Mucosa of gallbladder (tissue), 1 donor: ENCODE results near the gene CCDC39. TPM values are rescaled to one million over a fixed set of nuclear protein-coding genes. Genes with fewer than 3 reads are reported as not detected.
"Not testable (repeated sequence)": the region's sequence is repeated elsewhere in the genome, so short reads cannot be mapped to it uniquely, and the experiment has no call there.

Experiments
- DNase-seq: peaks from one replicate; pipeline ENCODE4 v3.0.0-alpha.2; 2020; ENCODE audit warnings: low spot score
- total RNA-seq: library from RNA; stranded (reverse); gene quantifications from one replicate; pipeline ENCODE4 v1.2.1, GENCODE V29; 2021
- donor health status: DM: no; HTN: no; CAD: no.

Gene CCDC39
- total RNA-seq, 1 donor from 2014 or later, result not detected

DNA sequence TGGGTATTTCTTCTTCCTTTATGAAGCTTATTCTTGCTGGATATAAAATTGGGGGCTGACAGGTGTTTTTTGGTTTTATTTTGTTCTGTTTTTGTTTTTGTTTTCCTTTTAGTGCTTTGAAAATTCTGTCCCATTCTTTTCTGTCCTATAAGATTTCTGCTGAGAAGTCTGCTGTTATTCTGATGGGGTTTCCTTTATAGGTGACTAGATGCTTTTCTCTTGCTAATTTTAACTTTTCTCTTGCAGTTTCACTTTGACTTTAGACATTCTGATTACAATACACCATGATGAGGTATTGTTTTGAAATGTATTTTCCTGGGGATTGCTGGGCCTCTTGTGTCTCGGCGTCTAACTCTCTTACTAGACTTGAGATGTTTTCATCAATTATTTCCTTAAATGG, 54.6 kb downstream of the CCDC39 start:
- DNase-seq, result no peak

- no peak for DNase-seq
Observed at GRCh38 chr3:180619723-180620122, 59.6 kb downstream of the CCDC39 start.

GRCh38 chr3:180618563-180618962, 60.7 kb downstream of the CCDC39 start:
- not testable (repeated sequence) for DNase-seq

DNA sequence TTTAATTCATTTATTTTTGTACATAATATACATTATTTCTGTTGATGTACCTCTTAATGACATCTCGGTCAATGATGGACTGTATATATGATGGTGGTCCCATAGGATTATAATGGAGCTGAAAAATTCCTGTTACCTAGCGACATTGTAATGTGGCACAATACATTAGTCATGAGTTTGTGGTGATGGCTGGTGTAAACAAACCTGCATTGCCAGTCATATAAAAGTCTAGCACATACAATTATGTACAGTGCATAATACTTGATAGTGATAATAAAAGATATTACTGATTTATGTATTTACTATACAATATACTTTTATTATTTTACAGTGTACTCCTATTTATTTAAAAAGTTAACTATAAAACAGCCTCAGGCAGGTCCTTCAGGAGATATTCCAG, 62.2 kb downstream of the CCDC39 start:
- DNase-seq, result no peak

DNA sequence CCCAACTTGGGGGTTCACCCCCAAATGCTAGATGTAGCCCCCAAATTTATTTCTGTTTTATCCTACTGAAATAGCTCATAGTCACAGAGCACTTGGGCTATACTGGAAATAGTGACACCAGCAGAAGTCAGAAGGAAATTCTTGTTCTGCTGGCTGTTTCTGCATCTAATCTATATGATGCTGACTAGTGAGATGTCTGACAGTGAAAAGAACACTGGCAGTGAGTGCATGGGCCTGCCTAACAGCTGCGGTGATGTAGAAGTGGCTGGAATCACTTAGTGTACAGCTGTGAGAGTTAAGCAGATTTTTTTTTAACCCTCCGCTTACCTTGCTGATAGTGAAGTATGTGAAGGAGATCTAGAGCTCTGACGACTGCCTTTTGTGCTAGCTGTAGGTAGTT, 63.3 kb downstream of the CCDC39 start:
- no peak for DNase-seq

DNA sequence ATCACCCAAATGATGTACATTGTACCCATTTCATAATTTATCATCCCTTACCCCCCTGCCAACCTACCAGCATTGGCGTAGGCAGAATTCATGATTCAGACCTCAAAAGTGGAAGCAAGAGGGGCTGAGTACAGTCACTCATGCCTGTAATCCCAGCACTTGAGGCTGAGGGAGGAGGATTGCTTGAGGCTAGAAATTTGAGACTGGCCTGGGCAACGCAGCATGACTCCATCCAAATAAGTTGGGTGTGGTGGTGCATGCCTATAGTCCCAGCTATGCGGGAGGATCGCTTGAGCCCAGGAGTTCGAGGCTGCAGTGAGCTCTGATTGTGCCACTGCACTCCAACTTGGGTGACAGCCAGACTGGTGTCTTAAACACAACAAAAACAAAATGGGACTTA, 66.9 kb downstream of the CCDC39 start:
- no peak for DNase-seq

- no peak for DNase-seq
Observed at GRCh38 chr3:180611006-180611405, 68.3 kb downstream of the CCDC39 start.

GRCh38 chr3:180601688-180602666, 77.3 kb downstream of the CCDC39 start, which contains the start of gene TTC14:
TSS of gene TTC14 (plus strand) at chr3:180602163. CDS start at chr3:180602262, 99 bp downstream.
- peak; percentile 94 for DNase-seq

DNA sequence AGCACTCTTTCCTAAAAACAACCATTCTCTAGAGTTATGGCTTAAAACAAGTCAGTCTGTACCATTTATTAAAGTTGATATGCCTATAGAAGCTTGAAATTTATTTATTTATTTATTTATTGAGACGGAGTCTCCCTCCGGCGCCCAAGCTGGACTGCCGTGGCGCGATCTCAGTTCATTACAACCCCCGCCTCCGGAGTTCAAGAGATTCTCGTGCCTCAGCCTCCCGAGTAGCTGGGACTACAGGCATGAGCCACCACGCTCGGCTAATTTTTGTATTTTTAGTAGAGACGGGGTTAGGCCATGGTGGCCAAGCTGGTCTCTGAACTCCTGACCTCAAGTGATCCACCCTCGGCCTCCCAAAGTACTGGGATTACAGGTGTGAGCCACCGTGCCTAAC, 78.8 kb downstream of the CCDC39 start:
- DNase-seq, result no peak

DNA sequence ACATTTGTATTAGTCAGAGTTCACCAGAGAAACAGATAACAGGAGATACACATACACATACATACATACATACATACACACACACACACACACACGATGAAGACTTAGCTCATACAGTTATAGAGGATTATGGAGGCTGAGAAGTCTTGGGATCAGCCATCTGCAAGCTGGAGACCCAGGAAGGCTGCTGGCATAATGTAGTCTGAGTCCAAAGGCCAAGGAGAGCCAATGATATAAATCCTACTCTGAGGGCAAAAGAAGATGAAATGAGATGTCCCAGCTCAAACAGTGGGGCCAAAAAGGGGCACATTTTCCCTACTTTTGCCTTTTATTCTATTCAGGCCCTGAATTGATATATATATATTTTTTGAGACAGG, 83.7 kb downstream of the CCDC39 start:
- no peak for DNase-seq

DNA sequence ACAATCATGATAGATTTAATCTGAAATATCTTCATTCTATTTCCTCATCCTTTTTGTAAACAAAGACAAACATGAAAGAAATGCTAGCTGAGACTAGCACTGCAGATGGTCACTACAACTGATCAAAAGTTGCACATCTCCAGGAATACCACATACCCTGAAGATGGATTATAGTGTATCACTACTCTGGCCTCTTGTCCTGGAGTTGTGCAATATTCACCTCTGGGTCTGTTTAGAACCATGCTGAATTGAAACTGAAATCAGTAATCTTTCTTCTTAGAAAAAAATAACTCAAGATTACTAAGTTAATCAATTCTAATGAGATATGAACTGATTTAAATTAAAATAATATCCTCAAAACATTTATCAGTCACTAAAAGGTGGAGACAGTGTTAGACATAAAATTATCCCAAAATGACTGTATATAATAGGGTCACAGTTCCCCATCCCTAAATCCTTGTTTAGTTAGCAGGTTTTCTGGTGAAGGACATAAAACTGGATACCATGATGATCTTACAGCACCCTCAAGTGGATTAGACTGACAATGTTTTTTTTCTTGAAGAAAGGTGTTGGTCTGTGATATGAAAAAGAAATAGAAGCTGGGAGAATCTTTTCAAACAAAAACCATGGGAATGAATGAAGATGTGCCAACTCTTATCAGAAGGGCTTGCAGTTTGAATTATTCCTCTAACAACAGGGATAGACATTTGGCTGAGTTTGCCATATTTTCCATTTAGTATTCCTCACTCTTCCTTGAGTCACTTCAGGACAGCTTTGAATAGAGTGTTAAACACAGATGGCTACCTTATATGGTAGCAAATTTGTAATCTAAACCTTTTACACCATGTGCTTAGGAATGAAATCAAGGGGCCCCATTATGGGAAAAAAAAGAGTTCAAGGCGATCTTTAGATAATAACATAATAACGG, 84.4 kb downstream of the CCDC39 start:
- no peak for DNase-seq

- not testable (repeated sequence) for DNase-seq
Observed at GRCh38 chr3:180593631-180594030, 85.7 kb downstream of the CCDC39 start.

- DNase-seq, result no peak
Observed at GRCh38 chr3:180590396-180590795, 88.9 kb downstream of the CCDC39 start.

DNA sequence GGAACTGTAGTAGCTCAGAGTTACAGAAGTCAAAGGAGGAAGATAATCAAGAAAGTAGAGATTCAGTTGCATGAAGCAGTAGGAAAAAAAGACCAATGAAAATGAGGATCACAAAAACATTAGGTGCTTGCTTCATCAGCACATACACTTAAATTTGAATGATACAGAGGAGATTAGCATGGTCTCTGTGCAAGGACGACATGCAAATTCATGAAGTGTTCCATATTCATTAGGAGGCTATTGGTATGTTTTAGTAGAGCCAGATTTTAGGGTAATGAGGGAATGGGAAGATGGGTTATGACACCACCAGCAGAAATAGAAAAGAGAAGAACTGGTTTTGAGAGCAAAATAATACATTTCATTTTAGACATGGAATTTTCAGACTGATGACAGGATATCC, 98.4 kb downstream of the CCDC39 start:
- no peak for DNase-seq

- no peak for DNase-seq
Observed at GRCh38 chr3:180575571-180575970, 103.7 kb downstream of the CCDC39 start.

- no peak for DNase-seq
Observed at GRCh38 chr3:180571831-180572598, 107.3 kb downstream of the CCDC39 start.

DNA sequence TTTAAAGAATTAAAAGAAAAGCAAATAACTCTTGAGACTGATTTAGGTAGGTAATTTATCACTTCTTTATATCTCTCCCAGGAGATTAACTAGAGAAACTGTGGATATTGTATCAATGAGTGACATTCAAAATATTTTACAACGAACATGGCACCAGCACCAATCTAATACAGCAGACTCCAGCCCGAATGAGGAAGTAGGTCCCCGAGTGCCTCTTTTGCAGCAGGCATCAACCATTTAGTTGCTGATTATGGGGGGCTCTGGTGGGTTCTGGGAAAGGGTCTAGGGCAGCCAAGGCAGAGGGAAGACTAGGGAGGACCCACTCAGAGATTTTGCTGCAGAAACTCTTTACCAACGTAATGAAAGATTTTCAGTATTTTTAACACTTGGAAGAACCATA, 109.1 kb downstream of the CCDC39 start:
- DNase-seq, result no peak

DNA sequence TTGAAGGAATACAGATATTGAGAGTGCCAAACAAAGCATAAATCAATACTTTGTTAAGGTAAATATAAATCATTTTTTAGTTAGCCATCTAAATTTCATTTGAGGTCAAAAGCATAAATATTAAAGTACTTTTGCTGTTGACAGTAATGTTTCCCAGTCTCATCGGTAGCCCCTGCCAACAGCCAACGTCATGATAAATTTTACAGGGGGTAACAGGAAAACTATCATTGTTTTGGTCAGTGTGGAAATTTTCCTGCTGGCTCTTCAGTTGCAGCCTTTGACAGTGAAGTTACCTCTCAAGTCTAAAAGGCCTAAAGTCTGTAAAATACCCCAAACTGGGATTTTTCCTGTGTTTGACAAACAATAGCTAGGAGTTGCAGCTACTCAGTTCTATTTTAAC, 114.6 kb downstream of the CCDC39 start:
- no peak for DNase-seq
